B cell (primary cell): ENCODE results near the gene ASB17.

Experiments used
- CTCF ChIP-seq: fragments of 200-600 bp; IDR thresholded peaks from one replicate; pipeline ENCODE4 v1.8.0; 2022; ENCODE audit warnings: antibody characterized with exemption, mild to moderate bottlenecking
- EZH2 ChIP-seq: IDR thresholded peaks from 2 replicates; pipeline ENCODE4 v1.6.1; 2012; ENCODE audit warnings: borderline replicate concordance, low read depth, mild to moderate bottlenecking, moderate library complexity, low read length; ENCODE audit not compliant: insufficient read depth, poor library complexity, severe bottlenecking

- no peak for TF ChIP-seq CTCF
- TF ChIP-seq EZH2, result no peak
Observed at GRCh38 chr1:75937034-75937433, 4.8 kb upstream of the ASB17 start.
